HG03108 (cell line): ENCODE measurements around the gene RRP1B.
"Not testable (repeated sequence)": the region's sequence is repeated elsewhere in the genome, so short reads cannot be mapped to it uniquely, and the experiment has no call there.

Source experiments
- ATAC-seq: cut with Tn5 transposase; IDR thresholded peaks from one replicate; pipeline ENCODE4 v1.9.1; 2021; ENCODE audit warnings: moderate library complexity; ENCODE audit not compliant: unreplicated experiment

Gene RRP1B

DNA sequence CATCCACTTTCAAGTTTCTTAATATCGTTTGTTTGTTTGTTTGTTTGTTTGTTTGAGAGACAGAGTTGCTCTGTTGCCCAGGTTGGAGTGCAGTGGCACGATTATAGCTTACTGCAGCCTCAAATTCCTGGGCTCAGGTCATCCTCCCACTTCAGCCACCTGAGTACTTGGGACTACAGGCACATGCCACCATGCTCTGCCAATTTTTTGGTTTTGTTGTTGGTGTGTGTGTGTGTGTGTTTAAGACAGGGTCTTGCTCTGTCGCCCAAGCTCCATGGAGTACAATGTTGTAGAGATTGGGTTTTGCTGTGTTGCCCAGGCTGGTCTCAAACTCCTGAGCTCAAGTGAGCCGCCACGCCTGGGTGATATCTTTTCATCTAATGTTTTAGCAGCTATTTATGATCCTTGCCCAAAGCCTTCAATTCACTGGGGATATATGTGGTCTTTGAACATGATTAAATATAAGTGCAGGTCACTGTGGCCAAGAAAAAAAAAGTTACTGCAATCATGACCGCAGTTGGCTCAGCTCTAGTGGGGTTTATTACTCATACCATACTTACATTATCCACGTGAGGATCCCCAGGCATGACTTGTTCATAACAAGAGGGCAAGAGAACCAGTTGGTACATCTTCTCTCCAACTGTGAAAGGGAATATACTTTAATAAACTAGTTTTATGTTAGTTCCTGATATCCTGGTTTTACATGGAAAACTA, 8.0 kb downstream of the RRP1B start:
- ATAC-seq: no peak

GRCh38 chr21:43669828-43670605, 10.7 kb downstream of the RRP1B start:
- no peak for ATAC-seq

DNA sequence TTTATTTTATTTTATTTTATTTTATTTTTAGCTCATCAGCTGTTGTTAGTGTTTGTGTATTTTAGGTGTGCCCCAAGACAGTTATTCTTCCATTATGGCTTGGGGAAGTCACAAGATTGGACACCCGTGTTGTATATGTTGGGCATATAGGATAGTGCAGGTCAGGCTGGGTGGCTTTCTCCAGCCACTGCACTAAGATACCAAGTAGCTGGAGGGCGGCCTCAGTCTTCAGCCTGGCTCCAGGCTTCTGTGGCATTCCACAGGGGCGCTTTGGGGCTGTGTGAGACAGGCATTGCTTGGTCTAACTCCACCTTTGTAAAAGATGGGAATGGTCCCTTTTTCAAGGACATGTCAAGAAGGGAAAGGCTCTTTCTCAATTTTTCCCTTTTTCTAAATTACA, 16.5 kb downstream of the RRP1B start:
- ATAC-seq: no peak

GRCh38 chr21:43676391-43676790, 17.0 kb downstream of the RRP1B start:
- no peak for ATAC-seq

DNA sequence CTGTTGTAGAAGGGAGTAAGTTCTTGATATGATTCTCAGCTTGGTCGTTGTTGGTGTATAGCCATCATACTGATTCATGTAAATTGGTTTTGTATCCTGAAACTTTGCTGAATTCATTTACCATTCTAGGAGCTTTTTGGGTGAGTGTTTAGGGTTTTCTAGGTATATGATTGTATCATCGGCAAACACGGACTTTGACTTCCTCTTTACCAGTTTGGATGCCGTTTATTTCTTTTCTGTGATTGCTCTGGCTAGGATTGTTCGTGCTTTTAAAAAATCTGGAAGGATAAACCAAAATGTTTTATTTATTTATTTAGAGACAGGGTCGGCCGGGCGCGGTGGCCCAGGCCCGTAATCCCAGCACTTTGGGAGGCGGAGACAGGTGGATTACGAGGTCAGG, 20.6 kb downstream of the RRP1B start:
- no peak for ATAC-seq

DNA sequence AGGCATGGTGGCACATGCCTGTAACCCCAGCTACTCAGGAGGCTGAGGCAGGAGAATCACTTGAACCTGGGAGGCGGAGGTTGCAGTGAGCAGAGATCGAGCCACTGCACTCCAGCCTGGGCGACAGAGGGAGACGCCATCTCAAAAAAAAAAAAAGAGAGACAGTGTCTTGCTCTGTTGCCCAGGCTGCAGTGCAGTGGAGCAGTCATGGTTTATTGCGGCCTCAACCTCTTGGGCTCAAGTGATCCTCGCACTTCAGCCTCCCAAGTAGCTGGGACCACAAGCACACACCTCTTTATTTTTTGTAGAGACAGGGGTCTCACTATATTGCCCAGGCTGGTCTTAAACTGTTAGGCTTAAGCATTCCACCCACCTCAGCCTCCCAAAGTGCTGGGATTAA, 21.1 kb downstream of the RRP1B start:
- not testable (repeated sequence) for ATAC-seq

DNA sequence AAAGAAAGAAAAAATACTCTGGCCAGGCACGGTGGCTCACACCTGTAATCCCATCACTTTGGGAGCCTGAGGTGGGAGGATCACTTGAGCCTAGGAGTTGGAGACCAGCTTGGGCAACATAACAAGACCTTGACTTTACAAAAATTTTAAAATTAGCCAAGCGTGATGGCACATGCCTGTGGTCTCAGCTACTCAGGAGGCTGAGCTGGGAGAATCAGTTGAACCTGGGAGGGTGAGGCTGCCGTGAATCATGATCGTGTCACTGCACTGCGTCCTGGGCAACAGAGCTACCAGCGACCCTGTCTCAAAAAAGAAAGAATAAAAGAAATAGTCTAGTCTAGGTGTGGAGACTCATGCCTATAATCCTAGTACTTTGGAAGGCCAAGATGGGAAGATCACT, 22.3 kb downstream of the RRP1B start:
- no peak for ATAC-seq

GRCh38 chr21:43684424-43684823, 25.1 kb downstream of the RRP1B start:
- ATAC-seq: no peak

GRCh38 chr21:43686811-43687565, 27.6 kb downstream of the RRP1B start:
- no peak for ATAC-seq

- ATAC-seq: no peak
Measured at GRCh38 chr21:43687566-43688399, 28.4 kb downstream of the RRP1B start.

DNA sequence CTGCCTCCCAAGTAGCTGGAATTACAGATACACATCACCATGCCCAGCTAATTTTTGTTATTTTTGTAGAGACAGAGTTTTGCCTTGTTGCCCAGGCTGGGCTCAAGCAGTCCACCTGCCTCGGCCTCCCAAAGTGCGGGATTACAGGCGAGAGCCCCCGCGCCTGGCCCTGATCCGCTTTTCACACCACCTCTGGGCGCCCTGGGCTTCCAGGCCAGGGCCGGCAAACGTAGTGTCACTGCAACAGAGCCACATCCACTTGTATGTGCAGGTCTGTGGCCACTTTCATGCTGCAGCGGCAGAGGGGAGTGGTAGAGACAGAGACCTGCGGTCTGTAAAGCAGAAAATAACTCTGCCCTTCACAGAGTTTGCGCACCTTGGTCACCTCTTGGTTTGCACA, 29.5 kb downstream of the RRP1B start:
- ATAC-seq: no peak

DNA sequence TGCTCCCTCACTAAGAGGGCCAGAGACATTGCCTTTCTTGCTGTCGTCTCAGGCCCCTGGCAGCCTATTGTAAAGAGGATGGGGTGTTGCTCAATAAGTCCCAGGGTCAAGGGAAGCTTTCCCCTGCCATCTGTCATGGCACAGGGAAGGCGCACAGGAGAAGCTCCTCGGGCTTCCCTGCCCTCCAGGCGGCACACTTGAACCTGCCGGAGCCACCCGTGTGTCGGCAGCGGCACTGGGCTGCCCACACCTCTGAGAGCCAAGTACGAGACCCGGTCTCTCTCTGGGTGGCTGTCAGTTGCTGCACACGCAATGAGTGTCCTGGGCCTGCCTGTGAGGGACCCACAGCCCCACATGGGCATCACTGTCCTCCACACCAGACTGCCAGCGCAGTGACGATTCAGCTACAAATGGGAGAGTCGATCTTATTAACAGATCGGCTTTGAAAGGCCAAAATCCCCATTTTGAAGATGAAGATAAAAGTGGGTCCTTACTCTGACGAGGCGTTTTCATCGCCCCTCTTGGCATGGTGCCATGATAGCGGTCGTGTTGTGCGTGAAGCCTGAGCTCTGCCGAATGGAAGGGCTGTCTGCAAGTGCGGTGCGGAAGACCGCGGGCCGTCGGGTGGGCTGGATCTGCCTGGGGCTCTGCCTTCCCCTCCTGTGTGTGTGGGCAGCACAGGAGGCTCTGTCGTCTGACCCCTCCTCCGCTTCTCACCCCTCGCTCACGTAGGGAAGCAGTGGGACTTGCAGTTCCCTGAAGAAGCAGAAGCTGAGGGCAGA, 30.4 kb downstream of the RRP1B start:
- no peak for ATAC-seq

DNA sequence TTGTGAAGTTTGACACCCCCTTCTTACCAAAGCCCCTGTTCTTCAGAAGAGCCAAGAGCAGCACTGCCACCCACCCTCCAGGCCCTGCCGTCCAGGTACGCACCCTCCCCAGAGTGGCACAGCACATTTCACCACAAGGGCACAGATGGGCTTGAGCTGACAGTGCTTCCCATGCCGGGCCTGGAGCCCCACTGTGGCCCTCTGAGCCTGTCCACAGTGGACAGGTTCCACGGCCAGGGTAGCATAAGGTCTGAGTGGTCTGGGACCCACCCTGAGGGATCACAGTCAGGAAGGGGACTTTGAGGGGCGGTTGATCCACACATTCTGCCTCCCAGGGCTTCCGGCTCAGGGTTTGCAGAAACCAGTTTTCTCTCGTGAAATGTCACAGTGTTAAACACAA, 31.0 kb downstream of the RRP1B start:
- no peak for ATAC-seq

DNA sequence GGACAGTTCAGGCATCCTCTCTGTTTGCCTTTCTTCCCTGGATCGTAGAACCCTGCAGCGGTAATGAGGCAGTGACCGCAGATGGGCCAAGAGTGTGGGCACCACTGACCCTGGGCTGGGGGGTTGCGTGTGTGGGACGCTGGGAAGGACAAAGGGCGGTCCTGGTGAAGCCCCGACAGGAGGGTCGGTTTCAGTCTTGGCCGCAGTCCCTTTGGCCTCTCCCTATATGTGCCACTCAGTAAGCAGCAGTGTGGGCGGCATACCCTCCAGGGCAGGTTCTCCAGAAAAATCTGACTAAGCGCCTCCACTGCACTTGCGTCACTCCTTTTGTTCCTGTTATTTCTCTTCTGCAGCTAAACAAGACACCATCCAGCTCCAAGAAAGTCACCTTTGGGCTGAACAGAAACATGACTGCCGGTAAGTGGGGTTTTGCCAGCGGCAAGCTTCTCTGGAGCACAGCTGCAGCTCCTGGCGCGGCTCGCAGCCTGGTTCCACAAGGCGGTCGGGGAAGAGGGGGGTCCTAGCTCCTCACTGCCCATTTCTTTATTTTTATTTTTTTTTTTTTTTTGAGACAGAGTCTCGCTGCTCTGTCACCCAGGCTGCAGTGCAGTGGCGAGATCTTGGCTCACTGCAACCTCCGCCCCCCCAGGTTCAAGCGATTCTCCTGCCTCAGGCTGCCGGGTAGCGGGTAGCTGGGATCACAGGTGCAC, 31.9 kb downstream of the RRP1B start:
- ATAC-seq: no peak

GRCh38 chr21:43691801-43692200, 32.4 kb downstream of the RRP1B start:
- no peak for ATAC-seq

DNA sequence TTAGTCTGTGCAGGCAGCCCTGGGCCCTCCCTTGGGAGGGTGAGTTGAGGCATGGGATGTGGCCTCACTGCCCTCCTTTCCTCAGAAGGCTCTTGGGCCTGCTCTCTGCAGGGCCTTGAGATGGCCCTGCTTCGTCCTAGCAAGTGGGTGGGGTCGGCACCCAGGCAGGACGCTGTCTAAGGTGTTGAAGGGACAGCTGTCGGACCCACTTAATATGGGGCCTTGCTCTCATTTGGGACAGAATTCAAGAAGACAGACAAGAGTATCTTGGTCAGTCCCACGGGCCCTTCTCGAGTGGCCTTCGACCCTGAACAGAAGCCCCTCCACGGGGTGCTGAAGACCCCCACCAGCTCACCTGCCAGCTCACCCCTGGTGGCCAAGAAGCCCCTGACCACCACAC, 33.6 kb downstream of the RRP1B start:
- no peak for ATAC-seq

- no peak for ATAC-seq
Measured at GRCh38 chr21:43693981-43694380, 34.6 kb downstream of the RRP1B start.

- ATAC-seq: no peak
Measured at GRCh38 chr21:43694437-43695079, 35.2 kb downstream of the RRP1B start.

DNA sequence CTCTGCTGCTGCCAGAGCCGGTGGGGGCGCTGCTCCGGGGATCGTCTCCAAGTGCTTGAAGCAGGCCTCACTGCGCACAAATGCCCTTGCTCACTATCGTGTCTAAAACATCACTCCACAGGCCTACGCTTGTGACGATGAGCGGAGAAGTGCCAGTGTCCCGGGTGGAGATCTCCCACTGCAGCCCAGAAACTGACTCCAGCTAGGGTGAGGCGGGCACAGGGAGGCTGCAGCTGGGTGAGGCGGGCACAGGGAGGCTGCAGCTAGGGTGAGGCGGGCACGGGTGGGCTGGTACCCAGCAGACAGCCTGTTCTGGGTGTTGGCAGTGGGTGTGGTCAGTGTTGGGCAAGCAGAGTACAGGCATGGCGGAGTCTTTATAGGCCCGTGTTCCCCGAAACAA, 36.9 kb downstream of the RRP1B start:
- no peak for ATAC-seq
